B cell (primary cell): Measurements from ENCODE around the gene POLQ.

Source experiments
- CTCF ChIP-seq: fragments of 200-600 bp; IDR thresholded peaks from one replicate; pipeline ENCODE4 v1.8.0; 2022; ENCODE audit warnings: antibody characterized with exemption, mild to moderate bottlenecking
- EZH2 ChIP-seq: IDR thresholded peaks from 2 replicates; pipeline ENCODE4 v1.6.1; 2012; ENCODE audit warnings: borderline replicate concordance, low read depth, mild to moderate bottlenecking, moderate library complexity, low read length; ENCODE audit not compliant: insufficient read depth, poor library complexity, severe bottlenecking

- TF ChIP-seq CTCF (no peak), EZH2 (no peak)
These were observed 25.3 kb downstream of the POLQ start for GRCh38 chr3:121520510-121520909.
